Pancreas (tissue), 10 donors: ENCODE measurements around the gene ATP5MC2. TPM values are rescaled to one million over a fixed set of nuclear protein-coding genes. Genes with fewer than 3 reads are reported as not detected.

ENCODE experiments used
- ATAC-seq, 4 donors: fragments of 200-7000 bp; cut with Tn5 transposase; one replicate each; pipeline versions ENCODE4 v1.8.0 to v1.9.1; 2020; ENCODE audit warnings: mild to moderate bottlenecking in 4 of 4, moderate library complexity in 4 of 4
- DNase-seq, 6 donors: peaks; one replicate each; pipeline ENCODE4 v3.0.0-alpha.2; 2020
- FAIRE-seq: peaks from 2 replicates; lab custom pipeline; 2012; peaks lifted over from hg19 to GRCh38; lab: Jason Lieb, UNC
- H3K27ac ChIP-seq, 4 donors: fragments of 200-600 bp; sonication (generic); 1 replicate in 3 of 4; 2 replicates in 1 of 4; pipeline versions ENCODE4 v1.5.0 to v1.8.0; 2020
- H3K27me3 ChIP-seq, 4 donors: fragments of 200-600 bp; one replicate each; pipeline ENCODE4 v1.8.0; 2021
- H3K36me3 ChIP-seq, 3 donors: fragments of 200-600 bp; sonication (generic) in 1 of 3; one replicate each; pipeline versions ENCODE4 v1.5.0 to v1.8.0; 2020 to 2021
- H3K4me1 ChIP-seq, 3 donors: fragments of 200-600 bp; one replicate each; pipeline ENCODE4 v1.8.0; 2021
- H3K4me3 ChIP-seq, 4 donors: fragments of 200-600 bp; sonication (generic) in 2 of 4; one replicate each; pipeline versions ENCODE4 v1.5.0 to v1.8.0; 2020 to 2021
- H3K9me3 ChIP-seq, 4 donors: fragments of 200-600 bp; one replicate each; pipeline ENCODE4 v1.8.0; 2021
- WGBS, 2 donors: extraction: QIAGEN DNeasy Blood & Tissue Kit; methylation state at CpG; one replicate each; pipeline ENCODE4 v1.1.7; 2013; 5-methylcytosine and 5-hydroxymethylcytosine counted together
- intact Hi-C, 3 donors: fragments of 100-400 bp; cut with DNase I; formaldehyde crosslinking; loops; one replicate each; pipeline versions ENCODE4 v1.11.1 to v1.14.2; 2022
- polyA plus RNA-seq, 2 donors: library from polyadenylated mRNA; stranded (reverse); fragments of 200-250 nt; gene quantifications; one replicate each; pipeline ENCODE4 v1.2.3, GENCODE V29; 2013
- total RNA-seq, 6 donors: library from RNA; stranded (reverse); fragmentation: NEBNext Ultra II Directional in 4 of 6; extraction: Animal tissue kit (Norgen Biotek cat#: 25700) in 4 of 6; gene quantifications; one replicate each; pipeline versions ENCODE4 v1.2.1 to v1.2.4, GENCODE V29; 2021 to 2023
- TF ChIP-seq, protein P1 (sequence below), 4 donors: fragments of 200-600 bp; sonication (generic) in 3 of 4; IDR thresholded peaks; one replicate each; pipeline versions ENCODE4 v1.5.0 to v1.8.0; 2021; ENCODE audit warnings: antibody characterized with exemption in 4 of 4
- donor health status: healthy with polysubstance abuse.
- donor health status: DM: no; HTN: no; CAD: no; lungs with moderate emphysema.
- donor health status: DM: no; HTN: no; CAD: no.
- donor health status: control.
- donor health status: control.
- donor health status: Bipolar disorder and iron deficiency.
- donor health status: DM: yes; HTN: yes; CAD: no.
- donor health status: DM: no; HTN: no; CAD: no.
- donor health status: DM: no; HTN: no; CAD: no.
- donor health status: DM: yes; HTN: yes; CAD: no.

ATP5MC2 gene
- total and polyA plus RNA-seq, 8 donors = 134 to 350 (median 188) TPM

DNA sequence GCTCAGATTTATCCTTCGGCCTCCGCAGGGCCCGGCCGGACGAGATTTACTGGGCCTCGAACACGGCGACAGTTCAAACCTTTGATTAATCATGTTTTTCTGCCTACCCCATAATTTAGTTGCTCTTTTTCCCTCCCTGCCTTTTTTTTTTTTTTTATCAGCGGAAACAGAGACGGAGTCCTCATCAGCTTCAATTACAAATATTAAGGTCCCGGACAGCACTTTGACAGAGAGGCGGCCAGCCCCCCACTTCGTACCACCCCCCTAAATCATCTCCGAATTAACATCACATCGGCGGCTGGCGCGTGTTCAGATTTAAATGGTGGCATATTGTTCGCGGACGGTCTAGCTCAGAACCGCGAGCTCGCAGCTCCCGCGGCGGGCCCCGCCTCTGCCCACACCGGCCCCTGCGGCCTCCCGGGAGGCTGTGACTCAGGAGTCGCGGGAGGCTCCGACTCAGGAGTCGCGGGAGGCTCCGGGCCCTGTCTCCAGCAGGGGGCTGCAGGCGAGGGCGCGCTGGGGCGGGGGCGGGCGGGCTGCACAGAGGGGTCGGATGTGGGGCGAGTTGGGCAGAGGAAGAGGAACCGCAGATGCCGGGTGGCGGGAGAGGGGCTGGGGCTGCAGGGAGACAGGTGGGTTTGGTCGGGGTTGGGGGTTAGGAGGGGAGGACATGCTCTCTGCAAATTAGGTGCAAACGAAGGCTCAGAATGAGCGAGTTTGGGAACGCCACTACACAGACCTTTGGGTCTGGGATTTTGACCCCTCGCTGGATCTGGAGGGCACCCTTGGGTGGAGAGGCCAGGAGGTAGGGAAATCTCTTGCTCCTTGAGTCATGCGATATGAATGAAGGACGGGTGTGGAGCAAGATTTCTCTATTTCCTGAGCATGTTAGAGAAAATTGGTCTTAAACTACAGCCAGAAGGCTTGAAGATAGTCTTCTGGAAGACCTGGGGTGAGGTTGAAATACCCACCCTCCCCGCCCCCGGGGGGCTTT lies 19.6 kb upstream of the ATP5MC2 start:
- intact Hi-C loops = no loop called here
- DNase-seq (peak in 3 of 6 donors; percentile 42 to 71 (median 54)), ATAC-seq (peak; percentile 33 to 73 (median 57)), FAIRE-seq (no peak)
- Histone ChIP-seq H3K27ac (no peak overlapping the region), H3K4me1 (no peaks in the 10 kb centered on the region), H3K9me3 (no peaks in the 10 kb centered on the region), H3K36me3 (no peaks in the 10 kb centered on the region), H3K27me3 (peaks cover 0 to 28% (median 4%) of the 10 kb centered on the region in 4 donors), H3K4me3 (peak overlapping the region in 1 of 4 donors; percentile 19)
- TF ChIP-seq, protein P1, sequence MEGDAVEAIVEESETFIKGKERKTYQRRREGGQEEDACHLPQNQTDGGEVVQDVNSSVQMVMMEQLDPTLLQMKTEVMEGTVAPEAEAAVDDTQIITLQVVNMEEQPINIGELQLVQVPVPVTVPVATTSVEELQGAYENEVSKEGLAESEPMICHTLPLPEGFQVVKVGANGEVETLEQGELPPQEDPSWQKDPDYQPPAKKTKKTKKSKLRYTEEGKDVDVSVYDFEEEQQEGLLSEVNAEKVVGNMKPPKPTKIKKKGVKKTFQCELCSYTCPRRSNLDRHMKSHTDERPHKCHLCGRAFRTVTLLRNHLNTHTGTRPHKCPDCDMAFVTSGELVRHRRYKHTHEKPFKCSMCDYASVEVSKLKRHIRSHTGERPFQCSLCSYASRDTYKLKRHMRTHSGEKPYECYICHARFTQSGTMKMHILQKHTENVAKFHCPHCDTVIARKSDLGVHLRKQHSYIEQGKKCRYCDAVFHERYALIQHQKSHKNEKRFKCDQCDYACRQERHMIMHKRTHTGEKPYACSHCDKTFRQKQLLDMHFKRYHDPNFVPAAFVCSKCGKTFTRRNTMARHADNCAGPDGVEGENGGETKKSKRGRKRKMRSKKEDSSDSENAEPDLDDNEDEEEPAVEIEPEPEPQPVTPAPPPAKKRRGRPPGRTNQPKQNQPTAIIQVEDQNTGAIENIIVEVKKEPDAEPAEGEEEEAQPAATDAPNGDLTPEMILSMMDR (IDR thresholded peaks at IDR 0.05) = no peak
- 10 to 14% methylated on average over 55 to 57 of the region's 57 CpGs for WGBS, 2 donors

DNA sequence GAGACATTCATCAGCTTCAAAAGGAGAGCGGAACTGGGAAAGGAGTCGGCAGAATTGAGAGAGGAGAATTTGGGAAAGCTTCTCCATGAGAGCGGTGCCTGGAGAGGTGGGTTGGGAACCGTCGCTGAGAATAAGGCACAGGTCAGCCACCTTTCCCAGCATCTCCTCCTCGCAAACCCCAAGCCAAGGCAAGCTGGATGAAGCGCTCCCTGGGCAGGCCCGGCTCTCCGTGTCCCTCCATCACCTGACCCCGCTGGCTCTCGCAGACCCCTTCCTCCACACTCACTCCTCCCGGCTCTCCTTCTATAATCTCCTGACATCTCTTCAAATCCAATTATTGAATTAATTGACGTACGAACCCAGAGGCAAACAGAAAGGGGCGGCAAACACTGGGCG lies 18.9 kb upstream of the ATP5MC2 start:
- no peaks in the 10 kb centered on the region for H3K36me3 ChIP-seq
- peaks cover 0 to 25% (median 4%) of the 10 kb centered on the region in 4 donors for H3K27me3 ChIP-seq
- 65 to 70% methylated on average over 16 of the region's 16 CpGs for WGBS, 2 donors
- FAIRE-seq = no peak
- H3K27ac ChIP-seq = no peak overlapping the region
- no peak for ATAC-seq
- DNase-seq = peak in 1 of 6 donors; percentile 52
- no peaks in the 10 kb centered on the region for H3K9me3 ChIP-seq
- H3K4me1 ChIP-seq = no peaks in the 10 kb centered on the region
- intact Hi-C loops = no loop called here
- TF ChIP-seq, protein P1 (IDR thresholded peaks at IDR 0.05) = no peak
- H3K4me3 ChIP-seq = no peak overlapping the region

DNA sequence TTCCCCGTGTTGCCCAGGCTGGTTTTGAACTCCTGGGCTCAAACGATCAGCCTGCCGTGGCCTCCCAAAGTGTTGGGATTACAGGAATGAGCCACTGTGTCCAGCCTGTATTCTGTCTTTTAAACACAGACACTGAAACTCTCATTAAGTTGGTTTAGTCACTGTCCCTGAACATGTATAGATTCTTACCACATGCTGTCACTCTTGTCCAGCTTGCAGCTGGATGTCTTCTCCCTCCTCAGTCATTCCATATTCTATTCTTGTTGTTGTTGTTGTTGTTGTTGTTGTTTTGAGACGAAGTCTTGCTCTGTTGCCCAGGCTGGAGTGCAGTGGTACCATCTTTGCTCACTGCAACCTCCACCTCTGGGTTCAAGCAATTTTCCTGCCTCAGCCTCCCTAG lies 12.3 kb upstream of the ATP5MC2 start:
- ATAC-seq = no peak
- intact Hi-C loops = no loop called here
- no peaks in the 10 kb centered on the region for H3K9me3 ChIP-seq

DNA sequence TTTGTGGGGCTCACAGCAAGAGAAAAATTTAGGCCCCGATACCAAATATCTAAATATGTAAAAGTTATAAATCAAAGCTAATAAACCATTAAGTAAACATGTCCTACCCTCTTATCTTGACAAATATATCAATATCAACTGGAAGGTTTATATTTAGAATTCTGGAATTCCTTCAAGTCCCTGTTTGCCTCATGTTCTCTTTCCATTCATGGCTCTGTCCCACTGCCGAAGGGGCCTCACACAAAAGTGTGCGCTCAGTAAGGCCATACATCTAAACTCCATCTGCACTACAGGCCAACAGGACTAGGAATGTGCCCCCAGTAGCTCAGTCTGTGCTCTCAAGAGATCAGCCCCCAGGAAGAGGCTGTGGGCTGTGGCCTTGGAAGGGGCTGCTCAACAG lies 10.6 kb upstream of the ATP5MC2 start:
- no peak overlapping the region for H3K4me3 ChIP-seq
- TF ChIP-seq, protein P1 (IDR thresholded peaks at IDR 0.05) = no peak
- H3K36me3 ChIP-seq = no peaks in the 10 kb centered on the region
- DNase-seq (peak in 1 of 6 donors; percentile 16), FAIRE-seq (no peak), ATAC-seq (peak in 2 of 4 donors; percentile 22 to 64)
- intact Hi-C loops = no loop called here
- no peaks in the 10 kb centered on the region for H3K9me3 ChIP-seq
- 13 to 17% methylated on average over 3 of the region's 3 CpGs for WGBS, 2 donors
- H3K27me3 ChIP-seq = no peaks in the 10 kb centered on the region
- H3K27ac ChIP-seq = no peak overlapping the region
- peaks cover 6 to 9% (median 7%) of the 10 kb centered on the region in 3 donors for H3K4me1 ChIP-seq

More for the DNA sequence above, 12.3 kb upstream of the ATP5MC2 start:
- TF ChIP-seq, protein P1 (IDR thresholded peaks at IDR 0.05) = no peak
- no peak for DNase-seq
- no peaks in the 10 kb centered on the region for H3K27me3 ChIP-seq
- H3K27ac ChIP-seq = no peak overlapping the region
- no peaks in the 10 kb centered on the region for H3K36me3 ChIP-seq
- WGBS, 2 donors = 83 to 93% methylated on average over 4 of the region's 4 CpGs
- FAIRE-seq = no peak
- peaks cover 6 to 9% (median 7%) of the 10 kb centered on the region in 3 donors for H3K4me1 ChIP-seq
- no peak overlapping the region for H3K4me3 ChIP-seq
